HT-29 (cell line): ENCODE data around the gene OAT. TPM values are rescaled to one million over a fixed set of nuclear protein-coding genes. Genes with fewer than 3 reads are reported as not detected.
A peak's percentile ranks its signal among the peaks of the same experiment; 100 is the strongest.
"Not testable (repeated sequence)": the region's sequence is repeated elsewhere in the genome, so short reads cannot be mapped to it uniquely, and the experiment has no call there.

Experiments
- DNase-seq: peaks from one replicate; pipeline ENCODE4 v3.0.0-alpha.2; 2015; ENCODE audit warnings: low spot score
- total RNA-seq: library from RNA; depleted of rRNA; stranded (reverse); fragments of >200 nt; shearing (Covaris generic); gene quantifications from 2 replicates; pipeline ENCODE4 v1.2.3, GENCODE V29; 2014

OAT gene
- total RNA-seq, 1 experiment from 2014 or later: 28.9 TPM

- no peak for DNase-seq
Measured at GRCh38 chr10:124447751-124448466, 29.2 kb upstream of the OAT start.

GRCh38 chr10:124446830-124447750 lies 28.4 kb upstream of the OAT start:
- DNase-seq: no peak

DNA sequence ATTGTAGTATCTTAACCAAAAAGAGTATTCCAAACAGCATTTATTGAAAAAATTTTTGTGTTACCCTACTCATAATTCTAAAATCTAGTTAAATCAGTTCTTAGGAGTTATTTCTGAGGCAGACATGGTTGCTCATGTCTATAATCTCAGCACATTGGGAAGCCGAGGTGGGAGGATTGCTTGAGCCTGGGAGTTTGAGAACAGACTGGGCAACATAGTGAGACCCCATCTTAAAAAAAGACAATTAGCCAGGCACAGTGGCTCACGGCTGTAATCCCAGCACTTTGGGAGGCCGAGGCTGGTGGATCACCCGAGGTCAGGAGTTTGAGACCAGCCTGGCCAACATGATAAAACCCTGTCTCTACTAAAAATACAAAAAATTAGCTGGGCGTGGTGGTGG lies 23.0 kb upstream of the OAT start:
- DNase-seq: not testable (repeated sequence)

DNA sequence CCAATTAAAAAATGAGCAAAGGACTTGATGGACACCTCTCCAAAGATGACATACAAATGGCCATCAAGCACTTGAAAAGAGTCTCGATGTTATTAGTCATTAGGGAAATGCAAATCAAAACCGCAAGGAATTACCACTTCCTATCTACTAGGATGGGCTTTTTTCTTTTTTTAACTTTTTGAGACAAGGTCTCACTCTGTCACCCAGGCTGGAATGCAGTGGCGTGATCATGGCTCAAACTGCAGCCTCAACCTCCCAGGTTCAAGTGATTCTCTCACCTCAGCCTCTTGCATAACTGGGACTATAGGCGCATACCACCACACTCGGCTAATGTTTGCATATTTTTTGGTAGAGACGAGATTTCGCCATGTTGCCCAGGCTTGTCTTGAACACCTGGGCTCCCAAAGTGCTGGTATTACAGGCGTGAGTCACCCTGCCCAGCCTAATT lies 17.5 kb upstream of the OAT start:
- no peak for DNase-seq

- DNase-seq: not testable (repeated sequence)
Measured at GRCh38 chr10:124435683-124436082, 17.0 kb upstream of the OAT start.

DNA sequence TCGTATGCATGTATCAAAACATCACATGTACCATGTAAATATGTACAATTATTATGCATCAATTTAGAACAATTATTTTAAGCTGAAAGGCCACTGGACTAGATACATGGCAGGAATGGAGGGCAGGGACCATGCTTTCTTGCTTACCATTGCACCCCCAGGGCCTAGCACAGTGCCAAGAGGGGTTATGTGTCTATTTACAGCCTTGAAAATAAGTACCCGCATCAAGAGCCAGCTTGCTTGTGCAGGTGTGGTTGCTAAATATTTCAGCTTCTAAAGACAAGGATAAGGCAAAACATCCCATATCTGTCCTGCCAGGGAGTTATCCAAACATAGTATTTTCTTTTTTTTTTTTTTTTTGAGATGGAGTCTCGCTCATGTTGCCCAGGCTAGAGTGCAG lies 14.7 kb upstream of the OAT start:
- DNase-seq: no peak

GRCh38 chr10:124430077-124430476 lies 11.4 kb upstream of the OAT start:
- no peak for DNase-seq

DNA sequence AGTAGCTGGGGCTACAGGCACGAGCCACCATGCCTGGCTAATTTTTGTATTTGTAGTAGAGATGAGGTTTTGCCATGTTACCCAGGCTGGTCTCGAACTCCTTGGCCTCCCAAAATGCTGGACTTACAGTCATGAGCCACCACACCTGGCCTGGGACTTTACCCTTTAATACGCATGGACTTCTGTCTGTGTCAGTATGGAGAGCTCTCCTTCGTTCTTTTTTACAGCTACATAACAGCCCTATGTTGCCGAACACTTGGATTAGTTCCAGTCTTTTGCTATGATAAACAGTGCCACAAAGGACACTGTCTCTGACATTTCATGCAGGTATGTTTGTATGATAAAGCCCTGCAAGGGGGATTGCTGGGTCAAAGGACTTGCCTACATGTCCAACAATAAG lies 10.9 kb upstream of the OAT start:
- DNase-seq: no peak

DNA sequence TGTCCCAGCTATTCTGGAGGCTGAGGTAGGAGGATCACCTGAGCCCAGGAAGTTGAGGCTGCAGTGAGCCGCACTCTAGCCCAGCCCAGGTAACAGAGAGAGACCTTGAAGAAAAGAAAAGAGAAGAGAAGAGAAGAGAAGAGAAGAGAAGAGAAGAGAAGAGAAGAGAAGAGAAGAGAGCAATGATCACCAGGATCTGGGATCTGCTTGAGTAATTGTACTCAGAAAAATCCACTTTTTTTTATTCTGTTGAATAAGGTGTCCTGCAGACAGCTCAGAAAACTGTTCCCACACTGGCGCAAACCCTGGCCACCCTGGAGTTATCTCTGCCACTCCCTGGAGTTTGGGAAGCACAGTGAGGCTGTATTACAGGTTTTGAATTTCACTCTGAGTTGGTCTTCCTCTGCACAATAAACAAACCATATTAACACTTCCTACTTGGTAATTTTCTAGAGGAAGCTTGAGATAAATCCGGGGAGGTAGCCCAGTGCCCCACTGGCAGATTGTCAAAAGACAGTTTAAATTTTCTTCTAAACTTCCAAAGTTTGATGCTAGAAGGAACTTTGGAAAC lies 9.6 kb upstream of the OAT start:
- DNase-seq: no peak

DNA sequence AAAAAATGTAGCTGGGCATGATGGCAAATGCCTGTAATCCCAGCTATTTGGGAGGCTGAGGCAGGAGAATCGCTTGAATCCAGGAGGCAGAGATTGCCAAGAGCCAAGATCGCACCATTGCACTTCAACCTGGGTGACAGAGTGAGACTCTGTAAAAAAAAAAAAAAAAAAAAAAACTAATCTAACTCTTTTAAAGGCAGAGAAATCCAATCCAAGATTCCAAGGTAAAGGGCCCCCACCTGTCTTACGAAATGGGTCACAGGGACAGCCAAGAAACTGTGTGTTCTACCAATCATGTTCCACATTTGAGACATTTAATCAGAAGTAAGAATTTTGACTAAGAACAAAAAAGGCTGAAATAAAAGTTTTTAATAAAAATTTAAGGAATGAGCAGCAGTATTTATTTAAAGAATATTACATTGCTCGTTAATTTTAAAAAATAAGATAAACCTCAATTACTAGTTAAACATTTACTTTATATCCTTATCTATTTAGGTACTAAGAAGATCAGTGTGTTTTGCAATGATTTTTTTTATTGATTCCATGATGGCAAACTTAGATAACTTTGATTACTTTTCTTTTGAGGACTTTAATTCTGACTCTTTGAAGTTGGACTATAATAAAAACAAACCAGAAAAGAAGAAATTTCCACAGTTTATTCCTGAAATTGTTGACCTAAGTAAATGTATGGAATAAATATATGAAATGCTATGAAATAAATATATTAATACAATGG lies 6.7 kb upstream of the OAT start:
- DNase-seq: no peak

DNA sequence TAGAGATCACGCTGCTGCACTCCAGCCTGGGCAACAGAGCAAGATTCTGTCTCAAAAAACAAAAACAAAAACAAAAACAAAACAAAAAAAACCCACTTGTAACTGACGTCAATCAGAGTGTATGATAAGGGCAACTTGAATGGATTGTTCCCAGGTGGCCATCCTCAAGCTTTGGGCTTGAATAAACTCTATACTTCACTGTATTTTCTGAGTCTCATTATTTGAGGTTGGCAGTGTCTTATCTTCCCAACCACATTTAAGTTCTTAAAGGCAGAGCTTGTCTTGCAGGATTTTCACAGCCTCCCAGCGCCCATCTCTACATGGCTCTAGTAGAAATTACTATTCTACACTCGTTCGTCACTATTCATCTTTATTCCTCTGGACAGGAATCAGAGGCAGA lies 5.1 kb upstream of the OAT start:
- no peak for DNase-seq

- DNase-seq: no peak
Measured at GRCh38 chr10:124422742-124423141, 4.0 kb upstream of the OAT start.

GRCh38 chr10:124420254-124420653 lies 1.5 kb upstream of the OAT start:
- DNase-seq: no peak

DNA sequence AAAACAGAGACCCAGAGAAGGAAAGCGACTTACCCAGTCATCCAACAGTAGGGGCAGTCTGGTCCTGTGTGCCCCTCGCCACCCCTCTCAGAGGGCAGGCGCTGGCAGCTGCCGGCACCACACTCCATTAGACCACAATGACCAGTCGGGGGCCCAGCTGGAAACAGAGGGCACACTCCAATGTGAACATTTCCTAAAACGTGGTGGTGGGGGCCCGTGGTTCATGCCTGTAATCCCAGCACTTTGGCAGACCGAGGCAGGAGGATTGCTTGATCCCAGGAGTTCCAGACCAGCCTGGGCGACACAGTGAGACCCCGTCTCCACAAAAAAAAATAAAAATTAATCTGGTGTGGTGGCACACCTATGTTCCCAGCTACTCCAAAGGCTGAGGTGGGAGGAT lies 912 bp upstream of the OAT start:
- DNase-seq: no peak

GRCh38 chr10:124417895-124418725 lies 613 bp downstream of the OAT start:
- DNase-seq: peak; percentile 41

GRCh38 chr10:124416733-124417132 lies 2.0 kb downstream of the OAT start:
- DNase-seq: no peak

DNA sequence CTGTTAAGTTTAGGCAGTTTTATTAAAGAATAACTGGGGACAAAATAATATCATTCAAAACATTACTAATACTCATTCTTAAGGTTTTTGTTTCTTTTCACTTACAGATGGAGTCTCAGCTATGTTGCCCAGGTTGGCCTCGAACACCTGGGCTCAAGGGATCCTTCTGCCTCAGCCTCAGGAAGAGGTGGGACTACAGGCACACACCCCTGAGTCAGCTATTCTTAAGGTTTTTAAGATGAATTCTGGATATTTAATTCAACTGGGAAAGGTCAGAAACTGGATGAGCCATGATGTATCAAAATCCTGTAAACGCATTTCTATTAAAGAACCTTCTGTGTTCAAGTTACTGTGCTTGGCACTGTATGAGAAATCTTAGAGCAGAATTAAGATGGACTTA lies 3.5 kb downstream of the OAT start:
- no peak for DNase-seq

- DNase-seq: no peak
Measured at GRCh38 chr10:124414076-124414475, 4.6 kb downstream of the OAT start.

DNA sequence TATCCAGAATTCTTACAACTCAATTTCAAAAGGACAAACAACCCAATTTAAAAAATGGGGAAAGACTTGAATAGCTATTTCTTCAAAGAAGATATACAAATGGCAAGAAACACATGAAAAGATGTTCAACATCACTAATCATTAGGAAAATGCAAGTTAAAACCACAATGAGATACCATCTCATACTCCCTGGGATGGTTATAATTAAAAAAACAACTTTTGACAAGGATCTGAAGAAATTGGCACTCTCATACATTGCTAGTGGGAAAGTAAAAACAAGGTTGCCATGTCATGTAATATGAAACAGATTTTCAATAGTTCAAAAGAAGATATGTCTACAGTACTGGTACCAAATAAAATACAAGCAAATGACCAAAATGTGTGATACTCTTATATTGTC lies 9.0 kb downstream of the OAT start:
- DNase-seq: no peak

DNA sequence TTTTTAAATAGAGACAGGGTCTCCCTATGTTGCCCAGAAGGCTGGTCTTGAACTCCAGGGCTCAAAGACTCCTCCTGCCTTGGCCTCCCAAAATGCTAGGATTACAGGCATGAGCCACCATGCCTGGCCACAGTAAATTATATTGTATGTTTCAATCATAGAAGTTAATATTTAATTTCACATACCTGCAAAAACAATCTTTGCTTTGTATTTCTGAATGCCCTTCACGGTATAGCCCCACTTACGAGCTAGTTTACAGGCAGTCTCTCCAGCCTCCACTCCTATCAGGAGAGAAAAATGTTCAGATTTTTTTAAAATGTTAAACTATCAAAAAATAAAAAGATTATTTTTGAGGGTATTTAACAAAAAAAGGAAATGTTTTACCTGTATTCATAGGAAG lies 10.4 kb downstream of the OAT start:
- no peak for DNase-seq

GRCh38 chr10:124407456-124407855 lies 11.3 kb downstream of the OAT start:
- DNase-seq: no peak
